ENCODE measurements around the gene EEF1AKMT3.
"Not testable (repeated sequence)": the region's sequence is repeated elsewhere in the genome, so short reads cannot be mapped to it uniquely, and the experiment has no call there.

The EEF1AKMT3 gene

GRCh38 chr12:57795354-57795753 is 22.9 kb downstream of the EEF1AKMT3 start:
- no peak for DNase-seq

DNA sequence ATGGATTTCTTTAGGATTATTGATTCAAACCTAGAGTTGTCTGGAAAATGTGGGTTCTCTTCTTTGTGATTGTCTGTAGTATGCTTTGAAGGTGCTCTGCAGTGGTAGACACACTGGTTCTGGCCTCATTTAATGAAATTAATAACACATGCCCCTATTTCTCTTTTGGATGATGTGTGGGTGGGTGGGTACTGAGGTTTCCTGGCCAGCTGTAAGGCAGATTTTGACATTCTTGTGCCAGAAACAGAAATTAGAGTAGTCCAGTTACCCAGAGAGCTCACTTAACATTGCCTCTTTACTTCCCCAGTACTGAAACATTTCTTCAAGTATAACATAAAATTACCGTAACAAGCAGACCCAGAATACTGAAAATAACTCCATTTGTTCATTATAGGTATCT is 24.6 kb downstream of the EEF1AKMT3 start:
- DNase-seq, result no peak

- DNase-seq, result no peak
Observed at GRCh38 chr12:57797933-57798332, 25.5 kb downstream of the EEF1AKMT3 start.

- DNase-seq, result no peak
Observed at GRCh38 chr12:57800965-57801364, 28.6 kb downstream of the EEF1AKMT3 start.

GRCh38 chr12:57802607-57803006 is 30.2 kb downstream of the EEF1AKMT3 start:
- DNase-seq, result no peak

GRCh38 chr12:57803319-57803893 is 31.0 kb downstream of the EEF1AKMT3 start:
- peak; percentile 26 for DNase-seq

DNA sequence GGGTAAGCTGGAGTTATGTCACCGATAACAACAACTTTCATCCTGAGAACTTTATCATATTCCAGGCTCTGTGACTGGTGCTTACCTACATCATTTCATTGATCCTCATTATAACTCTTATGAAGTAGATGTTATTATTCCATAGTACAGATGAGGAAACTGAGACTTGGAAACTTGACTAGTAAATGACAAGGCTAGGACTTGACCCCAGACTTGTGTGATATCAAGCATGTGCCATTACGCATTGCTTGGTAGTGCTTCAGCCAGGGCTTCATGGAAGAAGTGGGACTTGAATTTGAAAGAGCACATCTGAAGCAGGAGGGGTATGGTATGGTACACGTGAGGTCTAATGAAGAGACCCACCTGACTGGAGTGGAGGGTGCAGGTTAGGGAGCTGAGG is 34.3 kb downstream of the EEF1AKMT3 start:
- no peak for DNase-seq

DNA sequence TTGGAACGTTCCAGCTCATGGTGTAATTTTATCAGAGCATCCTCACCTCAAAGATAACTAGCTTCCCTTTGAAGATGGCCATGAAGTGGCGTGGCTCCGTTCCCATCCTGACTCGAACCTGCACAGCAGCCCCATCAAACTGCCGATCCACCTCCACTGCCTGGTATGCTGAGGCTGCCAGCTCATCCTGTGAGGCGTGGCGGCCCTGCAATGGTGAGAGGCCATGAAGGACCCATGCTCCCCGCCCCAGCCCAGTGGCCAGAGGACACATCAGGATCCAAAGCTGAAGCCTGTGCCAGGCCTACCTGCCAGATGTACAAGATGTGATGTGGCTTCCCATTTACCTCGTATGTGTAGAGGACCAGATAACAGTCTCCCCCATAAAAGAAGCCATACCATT is 34.9 kb downstream of the EEF1AKMT3 start:
- no peak for DNase-seq

DNA sequence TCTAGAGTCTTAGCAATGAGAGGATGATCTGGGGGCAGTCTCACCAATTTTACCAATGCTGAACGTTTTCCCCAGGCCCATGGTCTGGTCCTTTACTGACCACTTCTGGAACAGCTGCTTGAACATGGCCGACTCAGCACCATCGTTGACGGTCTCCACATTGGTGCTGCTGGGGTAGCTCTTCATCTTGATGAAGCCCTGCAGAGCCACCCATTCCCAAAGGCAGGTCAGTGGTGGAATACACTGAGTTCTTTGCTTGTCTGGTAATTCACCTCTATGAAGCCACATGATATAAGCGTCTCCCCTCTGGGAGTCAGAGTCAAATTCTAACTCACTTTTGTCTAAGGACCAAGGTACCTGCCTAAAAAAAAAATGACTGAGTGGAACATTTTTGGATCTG is 35.9 kb downstream of the EEF1AKMT3 start:
- no peak for DNase-seq

DNA sequence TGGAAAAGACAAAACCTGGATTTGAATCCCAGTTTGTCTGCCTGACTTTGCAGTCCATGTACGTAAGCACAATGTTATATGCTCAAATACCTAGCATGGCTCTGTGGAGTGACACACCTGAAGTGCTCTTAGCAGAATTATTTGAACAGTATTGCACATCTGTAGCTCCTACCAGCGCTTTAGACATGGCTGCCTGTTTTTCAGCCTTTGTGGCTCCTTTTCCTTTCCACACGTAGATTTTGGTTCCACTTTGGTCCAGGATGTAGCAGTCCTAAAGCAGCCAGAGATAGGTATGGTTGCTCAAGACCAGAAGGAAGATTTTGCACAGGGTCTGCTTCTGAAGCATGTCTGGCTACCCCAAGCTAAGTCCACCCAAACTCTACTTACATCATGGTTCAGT is 37.0 kb downstream of the EEF1AKMT3 start:
- no peak for DNase-seq

- no peak for DNase-seq
Observed at GRCh38 chr12:57810450-57810849, 38.0 kb downstream of the EEF1AKMT3 start.

GRCh38 chr12:57811028-57811755 is 38.8 kb downstream of the EEF1AKMT3 start:
- no peak for DNase-seq

- no peak for DNase-seq
Observed at GRCh38 chr12:57813111-57813970, 40.9 kb downstream of the EEF1AKMT3 start.

DNA sequence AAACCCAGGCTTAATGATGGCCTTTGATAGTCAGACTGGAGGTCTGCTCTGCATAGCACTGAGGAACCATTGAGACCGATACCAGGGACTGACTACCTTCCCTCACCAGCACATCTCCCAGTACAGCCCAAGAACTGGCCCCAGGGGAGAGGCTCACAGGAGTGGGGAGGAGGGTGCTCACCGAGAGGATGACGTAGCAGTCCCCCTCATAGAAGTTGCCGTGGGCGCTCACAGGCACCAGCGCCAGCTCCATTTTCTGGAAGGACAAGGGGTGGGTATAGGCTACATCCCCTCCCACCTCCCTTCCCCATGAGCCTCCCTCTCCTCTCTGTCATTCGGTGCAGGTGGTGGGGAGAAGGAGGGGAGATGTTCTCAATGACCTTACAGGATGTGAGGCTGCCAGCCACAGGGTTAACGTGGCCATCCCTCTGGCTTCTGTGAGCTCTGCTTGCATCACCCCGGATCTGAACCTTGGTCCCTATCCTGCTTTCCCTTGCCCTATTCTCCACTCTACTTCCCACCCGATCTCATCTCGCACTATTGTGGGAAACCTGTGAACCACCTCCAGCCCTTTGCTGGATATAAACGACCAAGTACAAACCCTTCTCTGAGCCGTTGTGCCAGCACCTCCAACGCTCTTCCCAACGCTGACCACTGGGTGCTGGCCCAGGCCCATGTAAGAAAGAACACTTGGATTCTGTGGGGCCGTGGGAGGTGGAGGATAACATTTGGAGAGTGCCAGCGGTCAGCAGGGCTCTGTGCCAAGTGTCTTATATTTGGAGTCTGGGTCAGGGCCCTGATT is 41.8 kb downstream of the EEF1AKMT3 start:
- DNase-seq, result no peak

DNA sequence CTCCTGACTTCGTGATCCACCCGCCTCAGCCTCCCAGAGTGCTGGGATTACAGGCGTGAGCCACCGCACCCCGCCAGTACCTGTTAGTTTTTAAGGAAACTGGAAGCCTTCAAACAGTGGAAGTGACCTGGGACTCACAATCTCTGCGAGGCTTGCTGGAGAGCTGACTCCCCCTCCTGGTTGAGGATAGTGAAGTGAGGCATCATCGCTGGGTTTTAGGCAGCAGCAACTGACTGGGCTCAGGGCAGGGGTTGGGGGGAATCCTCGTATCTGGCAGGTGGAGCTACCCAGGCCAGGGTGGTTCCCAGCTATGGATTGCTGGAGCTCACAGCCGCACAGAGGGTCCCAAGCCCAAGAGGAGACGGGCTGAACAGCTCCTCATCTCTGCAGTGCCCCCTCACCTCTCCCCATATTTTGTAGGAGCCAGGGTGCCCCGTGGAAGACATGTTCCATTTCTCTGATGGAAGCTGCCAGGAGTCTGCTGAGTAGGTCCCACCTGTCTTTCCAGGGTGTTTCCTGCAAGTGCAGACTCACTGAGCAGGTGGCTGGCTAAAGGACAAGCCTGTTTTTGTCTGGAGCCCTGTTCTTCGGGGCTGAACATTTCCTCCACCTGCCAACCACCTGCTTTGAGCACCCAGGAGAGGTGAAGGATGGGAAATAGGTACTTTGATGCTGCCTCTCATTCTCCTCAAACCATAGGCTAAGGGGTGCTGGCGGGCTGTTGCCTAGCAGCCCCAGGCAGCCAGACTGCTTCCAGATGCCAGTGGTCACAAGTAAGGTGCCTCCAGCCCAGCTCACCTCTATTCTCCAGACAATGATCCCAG is 43.0 kb downstream of the EEF1AKMT3 start:
- DNase-seq, result no peak

GRCh38 chr12:57816001-57816854 is 43.8 kb downstream of the EEF1AKMT3 start:
- no peak for DNase-seq

GRCh38 chr12:57816855-57817151 is 44.4 kb downstream of the EEF1AKMT3 start:
- DNase-seq, result no peak

DNA sequence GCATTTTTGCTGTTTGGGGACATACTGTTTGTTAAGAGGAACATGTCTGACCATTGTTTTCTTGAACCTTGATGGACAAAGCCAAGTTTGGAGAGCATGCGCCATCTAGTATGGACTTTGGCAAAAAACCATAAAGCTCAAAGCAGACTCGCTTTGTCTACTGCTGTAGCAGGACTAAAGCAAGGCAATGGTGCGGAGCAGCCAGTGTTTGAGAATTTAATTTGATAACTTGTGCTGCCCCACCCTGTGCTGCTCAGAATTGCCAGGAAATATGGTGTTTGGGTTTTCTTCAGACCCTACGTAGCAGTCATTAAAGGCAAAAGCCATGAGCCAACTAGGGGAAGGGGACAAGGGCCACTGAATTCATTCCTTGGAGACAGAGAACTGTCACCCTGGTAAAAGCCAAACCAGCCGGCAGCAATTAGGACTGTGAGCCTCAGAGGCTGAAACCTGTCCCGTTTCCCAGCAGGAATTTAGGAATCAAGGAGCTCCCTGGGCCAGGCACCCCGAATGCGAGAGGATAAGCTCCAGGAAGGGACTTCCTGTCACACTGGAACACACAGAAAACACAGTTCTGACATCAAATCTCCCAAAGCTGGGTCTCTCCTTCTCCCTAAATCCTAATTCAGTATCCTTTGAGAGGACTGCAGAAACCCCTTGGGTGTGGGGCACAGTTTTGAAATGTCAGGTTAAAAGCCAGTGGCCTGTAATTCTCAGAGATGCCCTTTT is 45.0 kb downstream of the EEF1AKMT3 start:
- no peak for DNase-seq

DNA sequence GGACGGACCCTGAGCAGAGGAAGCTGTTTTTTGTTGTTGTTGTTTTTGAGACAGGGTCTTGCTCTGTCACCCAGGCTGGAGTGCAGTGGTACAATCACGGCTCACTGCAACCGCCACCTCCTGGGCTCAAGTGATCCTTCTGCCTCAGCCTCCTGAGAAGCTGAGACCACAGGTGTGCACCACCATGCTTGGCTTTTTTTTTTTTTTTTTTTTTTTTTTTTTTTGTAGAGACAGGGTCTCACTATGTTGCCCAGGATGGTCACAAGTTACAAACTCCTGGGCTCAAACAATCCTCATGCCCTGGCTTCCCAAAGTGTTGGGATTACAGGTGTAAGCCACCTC is 45.5 kb downstream of the EEF1AKMT3 start:
- not testable (repeated sequence) for DNase-seq

DNA sequence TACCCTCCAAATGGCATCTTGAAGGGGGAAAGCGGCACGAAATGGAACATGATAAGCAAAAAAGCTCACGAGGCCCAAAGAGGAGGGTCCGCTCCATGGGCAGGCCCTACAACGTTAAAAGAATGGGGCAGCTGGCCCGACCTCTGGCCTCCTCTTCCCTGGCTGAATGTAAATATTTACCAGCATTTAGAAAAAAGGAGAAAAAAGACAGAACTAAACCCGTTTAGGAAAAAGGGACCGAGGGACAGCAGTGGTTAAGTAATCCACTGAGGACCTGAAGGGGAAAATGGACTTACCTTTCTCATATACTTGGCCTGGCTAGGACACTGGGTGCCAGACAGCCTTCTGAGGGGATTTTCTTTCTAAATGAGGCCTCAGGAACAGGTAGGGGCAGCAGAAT is 47.7 kb downstream of the EEF1AKMT3 start:
- not testable (repeated sequence) for DNase-seq

GRCh38 chr12:57821015-57821414 is 48.6 kb downstream of the EEF1AKMT3 start:
- DNase-seq, result not testable (repeated sequence)

All from activated CD8-positive, alpha-beta memory T cell treated with anti-CD3 and anti-CD28 coated beads, Interleukin-2, amount 50 U/mL, for 4 hours (primary cell).